ENCODE measurements around the gene SPAG8.

Gene SPAG8

GRCh38 chr9:35792826-35793225 lies 19.2 kb downstream of the SPAG8 start:
- Histone ChIP-seq H3K9ac (ENCODE audit: low read depth in 1 of 2, low read length in 2 of 2) (no peak overlapping the region), H3K36me3 (ENCODE audit: control insufficient read depth in 1 of 2, insufficient read depth in 2 of 2, low read length in 2 of 2) (peaks cover 0 to 10% of the 10 kb centered on the region in 2 donors)

GRCh38 chr9:35792024-35792813 lies 19.8 kb downstream of the SPAG8 start:
- peaks cover 0 to 10% of the 10 kb centered on the region in 2 donors for H3K36me3 ChIP-seq (ENCODE audit: control insufficient read depth in 1 of 2, insufficient read depth in 2 of 2, low read length in 2 of 2)
- H3K27me3 ChIP-seq (ENCODE audit: control insufficient read depth in 1 of 2, insufficient read depth in 2 of 2, low read length in 2 of 2), result no peaks in the 10 kb centered on the region
- no peak overlapping the region for H3K4me3 ChIP-seq (ENCODE audit: low read depth in 1 of 2, low read length in 2 of 2)
- H3K9ac ChIP-seq (ENCODE audit: low read depth in 1 of 2, low read length in 2 of 2), result no peak overlapping the region
- H3K27ac ChIP-seq (ENCODE audit: low read depth, low read length), result no peak overlapping the region
- no peaks in the 10 kb centered on the region for H3K9me3 ChIP-seq (ENCODE audit: control insufficient read depth in 1 of 2, low read length in 2 of 2)
- peaks cover 4 to 5% of the 10 kb centered on the region in 2 donors for H3K4me1 ChIP-seq (ENCODE audit: control insufficient read depth in 1 of 2, insufficient read depth in 2 of 2, low read length in 2 of 2)

More at GRCh38 chr9:35792826-35793225, 19.2 kb downstream of the SPAG8 start:
- Histone ChIP-seq H3K27me3 (ENCODE audit: control insufficient read depth in 1 of 2, insufficient read depth in 2 of 2, low read length in 2 of 2) (no peaks in the 10 kb centered on the region), H3K4me1 (ENCODE audit: control insufficient read depth in 1 of 2, insufficient read depth in 2 of 2, low read length in 2 of 2) (peaks cover 4 to 5% of the 10 kb centered on the region in 2 donors), H3K9me3 (ENCODE audit: control insufficient read depth in 1 of 2, low read length in 2 of 2) (no peaks in the 10 kb centered on the region), H3K4me3 (ENCODE audit: low read depth in 1 of 2, low read length in 2 of 2) (no peak overlapping the region), H3K27ac (ENCODE audit: low read depth, low read length) (no peak overlapping the region)

- Histone ChIP-seq H3K27ac (ENCODE audit: low read depth, low read length) (no peak within 1 kb of the TSS), H3K9ac (ENCODE audit: low read depth in 1 of 2, low read length in 2 of 2) (no peak within 1 kb of the TSS), H3K27me3 (ENCODE audit: control insufficient read depth in 1 of 2, insufficient read depth in 2 of 2, low read length in 2 of 2) (no peaks in the 10 kb centered on the region), H3K9me3 (ENCODE audit: control insufficient read depth in 1 of 2, low read length in 2 of 2) (no peaks in the 10 kb centered on the region), H3K4me1 (ENCODE audit: control insufficient read depth in 1 of 2, insufficient read depth in 2 of 2, low read length in 2 of 2) (peaks cover 4 to 5% of the 10 kb centered on the region in 2 donors), H3K4me3 (ENCODE audit: low read depth in 1 of 2, low read length in 2 of 2) (peak within 1 kb of the TSS in 1 of 2 donors; percentile 40), H3K36me3 (ENCODE audit: control insufficient read depth in 1 of 2, insufficient read depth in 2 of 2, low read length in 2 of 2) (peaks cover 0 to 10% of the 10 kb centered on the region in 2 donors)
These were observed 20.7 kb downstream of the SPAG8 start, which contains the start of gene NPR2 for GRCh38 chr9:35791297-35791921. Gene NPR2, plus strand, starts transcription at chr9:35791591. Its CDS starts 818 bp downstream, at chr9:35792409.

GRCh38 chr9:35790385-35791296 lies 21.4 kb downstream of the SPAG8 start:
- Histone ChIP-seq H3K4me3 (ENCODE audit: low read depth in 1 of 2, low read length in 2 of 2) (no peak overlapping the region), H3K27me3 (ENCODE audit: control insufficient read depth in 1 of 2, insufficient read depth in 2 of 2, low read length in 2 of 2) (no peaks in the 10 kb centered on the region), H3K27ac (ENCODE audit: low read depth, low read length) (no peak overlapping the region), H3K4me1 (ENCODE audit: control insufficient read depth in 1 of 2, insufficient read depth in 2 of 2, low read length in 2 of 2) (peaks cover 4 to 5% of the 10 kb centered on the region in 2 donors), H3K9me3 (ENCODE audit: control insufficient read depth in 1 of 2, low read length in 2 of 2) (no peaks in the 10 kb centered on the region), H3K36me3 (ENCODE audit: control insufficient read depth in 1 of 2, insufficient read depth in 2 of 2, low read length in 2 of 2) (peaks cover 0 to 10% of the 10 kb centered on the region in 2 donors), H3K9ac (ENCODE audit: low read depth in 1 of 2, low read length in 2 of 2) (no peak overlapping the region)

- H3K4me1 ChIP-seq (ENCODE audit: control insufficient read depth in 1 of 2, insufficient read depth in 2 of 2, low read length in 2 of 2), result peaks cover 4 to 5% of the 10 kb centered on the region in 2 donors
- no peak overlapping the region for H3K4me3 ChIP-seq (ENCODE audit: low read depth in 1 of 2, low read length in 2 of 2)
- no peaks in the 10 kb centered on the region for H3K27me3 ChIP-seq (ENCODE audit: control insufficient read depth in 1 of 2, insufficient read depth in 2 of 2, low read length in 2 of 2)
- H3K36me3 ChIP-seq (ENCODE audit: control insufficient read depth in 1 of 2, insufficient read depth in 2 of 2, low read length in 2 of 2), result peaks cover 0 to 10% of the 10 kb centered on the region in 2 donors
- H3K27ac ChIP-seq (ENCODE audit: low read depth, low read length), result no peak overlapping the region
- H3K9ac ChIP-seq (ENCODE audit: low read depth in 1 of 2, low read length in 2 of 2), result no peak overlapping the region
- H3K9me3 ChIP-seq (ENCODE audit: control insufficient read depth in 1 of 2, low read length in 2 of 2), result no peaks in the 10 kb centered on the region
These were observed 22.1 kb downstream of the SPAG8 start for GRCh38 chr9:35790025-35790384.

GRCh38 chr9:35789541-35789940 lies 22.5 kb downstream of the SPAG8 start:
- no peaks in the 10 kb centered on the region for H3K27me3 ChIP-seq (ENCODE audit: control insufficient read depth in 1 of 2, insufficient read depth in 2 of 2, low read length in 2 of 2)
- no peak overlapping the region for H3K9ac ChIP-seq (ENCODE audit: low read depth in 1 of 2, low read length in 2 of 2)
- no peaks in the 10 kb centered on the region for H3K9me3 ChIP-seq (ENCODE audit: control insufficient read depth in 1 of 2, low read length in 2 of 2)
- no peak overlapping the region for H3K27ac ChIP-seq (ENCODE audit: low read depth, low read length)
- H3K36me3 ChIP-seq (ENCODE audit: control insufficient read depth in 1 of 2, insufficient read depth in 2 of 2, low read length in 2 of 2), result peaks cover 0 to 10% of the 10 kb centered on the region in 2 donors
- H3K4me3 ChIP-seq (ENCODE audit: low read depth in 1 of 2, low read length in 2 of 2), result no peak overlapping the region
- H3K4me1 ChIP-seq (ENCODE audit: control insufficient read depth in 1 of 2, insufficient read depth in 2 of 2, low read length in 2 of 2), result peaks cover 4 to 5% of the 10 kb centered on the region in 2 donors

- Histone ChIP-seq H3K9ac (ENCODE audit: low read depth in 1 of 2, low read length in 2 of 2) (no peak overlapping the region), H3K27me3 (ENCODE audit: control insufficient read depth in 1 of 2, insufficient read depth in 2 of 2, low read length in 2 of 2) (no peaks in the 10 kb centered on the region), H3K4me3 (ENCODE audit: low read depth in 1 of 2, low read length in 2 of 2) (no peak overlapping the region), H3K36me3 (ENCODE audit: control insufficient read depth in 1 of 2, insufficient read depth in 2 of 2, low read length in 2 of 2) (peaks cover 0 to 5% of the 10 kb centered on the region in 2 donors), H3K4me1 (ENCODE audit: control insufficient read depth in 1 of 2, insufficient read depth in 2 of 2, low read length in 2 of 2) (no peaks in the 10 kb centered on the region), H3K27ac (ENCODE audit: low read depth, low read length) (no peak overlapping the region), H3K9me3 (ENCODE audit: control insufficient read depth in 1 of 2, low read length in 2 of 2) (no peaks in the 10 kb centered on the region)
These were observed 28.6 kb downstream of the SPAG8 start for GRCh38 chr9:35783418-35783817.

- Histone ChIP-seq H3K27me3 (ENCODE audit: control insufficient read depth in 1 of 2, insufficient read depth in 2 of 2, low read length in 2 of 2) (no peaks in the 10 kb centered on the region), H3K4me1 (ENCODE audit: control insufficient read depth in 1 of 2, insufficient read depth in 2 of 2, low read length in 2 of 2) (no peaks in the 10 kb centered on the region), H3K27ac (ENCODE audit: low read depth, low read length) (no peak overlapping the region), H3K9me3 (ENCODE audit: control insufficient read depth in 1 of 2, low read length in 2 of 2) (no peaks in the 10 kb centered on the region), H3K36me3 (ENCODE audit: control insufficient read depth in 1 of 2, insufficient read depth in 2 of 2, low read length in 2 of 2) (peaks cover 0 to 5% of the 10 kb centered on the region in 2 donors), H3K9ac (ENCODE audit: low read depth in 1 of 2, low read length in 2 of 2) (no peak overlapping the region), H3K4me3 (ENCODE audit: low read depth in 1 of 2, low read length in 2 of 2) (no peak overlapping the region)
These were observed 31.0 kb downstream of the SPAG8 start for GRCh38 chr9:35781066-35781465.

- no peaks in the 10 kb centered on the region for H3K27me3 ChIP-seq (ENCODE audit: control insufficient read depth in 1 of 2, insufficient read depth in 2 of 2, low read length in 2 of 2)
- no peak overlapping the region for H3K27ac ChIP-seq (ENCODE audit: low read depth, low read length)
- H3K9ac ChIP-seq (ENCODE audit: low read depth in 1 of 2, low read length in 2 of 2), result no peak overlapping the region
- H3K4me3 ChIP-seq (ENCODE audit: low read depth in 1 of 2, low read length in 2 of 2), result no peak overlapping the region
- H3K36me3 ChIP-seq (ENCODE audit: control insufficient read depth in 1 of 2, insufficient read depth in 2 of 2, low read length in 2 of 2), result peaks cover 0 to 4% of the 10 kb centered on the region in 2 donors
- peaks cover 0 to 4% of the 10 kb centered on the region in 2 donors for H3K4me1 ChIP-seq (ENCODE audit: control insufficient read depth in 1 of 2, insufficient read depth in 2 of 2, low read length in 2 of 2)
- H3K9me3 ChIP-seq (ENCODE audit: control insufficient read depth in 1 of 2, low read length in 2 of 2), result no peaks in the 10 kb centered on the region
These were observed 33.6 kb downstream of the SPAG8 start for GRCh38 chr9:35778496-35778895.
